GM18870 (cell line): ENCODE measurements around the gene ATP10A.

ENCODE experiments used
- ATAC-seq: cut with Tn5 transposase; IDR thresholded peaks from one replicate; pipeline ENCODE4 v1.9.1; 2021; ENCODE audit warnings: moderate library complexity; ENCODE audit not compliant: unreplicated experiment

Gene ATP10A, protein sequence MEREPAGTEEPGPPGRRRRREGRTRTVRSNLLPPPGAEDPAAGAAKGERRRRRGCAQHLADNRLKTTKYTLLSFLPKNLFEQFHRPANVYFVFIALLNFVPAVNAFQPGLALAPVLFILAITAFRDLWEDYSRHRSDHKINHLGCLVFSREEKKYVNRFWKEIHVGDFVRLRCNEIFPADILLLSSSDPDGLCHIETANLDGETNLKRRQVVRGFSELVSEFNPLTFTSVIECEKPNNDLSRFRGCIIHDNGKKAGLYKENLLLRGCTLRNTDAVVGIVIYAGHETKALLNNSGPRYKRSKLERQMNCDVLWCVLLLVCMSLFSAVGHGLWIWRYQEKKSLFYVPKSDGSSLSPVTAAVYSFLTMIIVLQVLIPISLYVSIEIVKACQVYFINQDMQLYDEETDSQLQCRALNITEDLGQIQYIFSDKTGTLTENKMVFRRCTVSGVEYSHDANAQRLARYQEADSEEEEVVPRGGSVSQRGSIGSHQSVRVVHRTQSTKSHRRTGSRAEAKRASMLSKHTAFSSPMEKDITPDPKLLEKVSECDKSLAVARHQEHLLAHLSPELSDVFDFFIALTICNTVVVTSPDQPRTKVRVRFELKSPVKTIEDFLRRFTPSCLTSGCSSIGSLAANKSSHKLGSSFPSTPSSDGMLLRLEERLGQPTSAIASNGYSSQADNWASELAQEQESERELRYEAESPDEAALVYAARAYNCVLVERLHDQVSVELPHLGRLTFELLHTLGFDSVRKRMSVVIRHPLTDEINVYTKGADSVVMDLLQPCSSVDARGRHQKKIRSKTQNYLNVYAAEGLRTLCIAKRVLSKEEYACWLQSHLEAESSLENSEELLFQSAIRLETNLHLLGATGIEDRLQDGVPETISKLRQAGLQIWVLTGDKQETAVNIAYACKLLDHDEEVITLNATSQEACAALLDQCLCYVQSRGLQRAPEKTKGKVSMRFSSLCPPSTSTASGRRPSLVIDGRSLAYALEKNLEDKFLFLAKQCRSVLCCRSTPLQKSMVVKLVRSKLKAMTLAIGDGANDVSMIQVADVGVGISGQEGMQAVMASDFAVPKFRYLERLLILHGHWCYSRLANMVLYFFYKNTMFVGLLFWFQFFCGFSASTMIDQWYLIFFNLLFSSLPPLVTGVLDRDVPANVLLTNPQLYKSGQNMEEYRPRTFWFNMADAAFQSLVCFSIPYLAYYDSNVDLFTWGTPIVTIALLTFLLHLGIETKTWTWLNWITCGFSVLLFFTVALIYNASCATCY (N-terminal part only)

DNA sequence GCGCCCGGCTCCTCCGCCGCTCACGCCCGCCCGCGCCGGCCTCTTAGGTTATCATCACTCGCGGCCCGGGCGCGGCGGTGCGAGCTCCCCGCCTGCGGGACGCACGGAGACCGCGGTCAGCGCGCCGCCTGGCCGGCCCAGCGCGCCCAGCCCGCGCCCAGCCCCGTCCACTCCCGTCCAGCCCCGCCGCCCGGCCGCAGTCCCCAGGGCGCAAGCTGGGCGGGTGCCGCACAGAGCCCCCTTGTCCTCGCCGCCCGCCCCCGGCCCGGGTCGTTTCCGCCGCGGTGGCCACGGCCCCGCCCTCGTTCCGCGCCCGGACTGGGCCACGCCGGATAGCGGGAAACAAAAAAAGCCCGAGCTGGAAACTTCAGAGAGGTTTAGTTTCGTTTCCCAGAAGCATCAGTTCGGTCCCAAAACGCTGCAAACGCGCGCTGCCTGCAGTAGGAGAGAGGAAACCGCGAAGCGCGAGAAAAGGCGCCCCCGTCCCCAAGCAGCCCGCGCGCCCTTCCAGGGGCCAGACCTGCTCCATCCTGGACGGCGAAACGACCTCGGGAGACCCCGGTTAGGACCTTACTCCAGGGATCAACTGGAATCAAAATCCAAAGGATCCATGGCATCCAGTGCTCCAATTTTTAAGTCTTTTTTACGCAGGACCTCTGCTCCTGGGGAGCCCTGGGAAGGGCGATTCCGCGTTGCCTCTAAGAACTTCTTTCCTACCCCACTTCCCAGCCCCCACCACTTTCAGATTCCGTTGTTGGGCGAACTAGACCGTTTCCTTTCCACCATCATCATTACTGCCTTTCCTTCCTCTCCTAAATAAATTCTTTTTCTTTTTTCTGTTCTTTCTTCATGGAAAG is at the start of gene ATP10A:
TSS of gene ATP10A (minus strand) at position 217 of the 857 bp plus-strand sequence. CDS start 231 bp downstream, outside the sequence.
- ATAC-seq: no peak

DNA sequence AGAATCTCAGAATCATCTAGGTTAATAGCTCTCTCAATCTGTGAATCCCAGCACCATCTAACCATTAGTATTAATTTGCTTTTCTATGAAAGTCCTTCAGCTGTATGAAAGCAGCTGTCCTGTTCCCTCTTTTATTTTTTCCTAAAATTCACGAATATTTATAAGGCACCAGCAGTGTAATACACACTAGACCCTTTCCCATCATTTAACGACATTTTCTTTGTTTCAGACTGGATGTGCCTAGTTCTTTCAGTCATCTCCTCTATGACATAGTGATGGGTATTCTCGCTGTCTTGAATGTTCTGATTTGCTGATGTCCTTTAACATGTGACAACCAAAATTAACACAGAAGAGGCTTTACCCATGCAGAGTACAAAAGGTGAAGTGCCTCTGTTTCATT is 48.9 kb upstream of the ATP10A start:
- ATAC-seq: no peak

DNA sequence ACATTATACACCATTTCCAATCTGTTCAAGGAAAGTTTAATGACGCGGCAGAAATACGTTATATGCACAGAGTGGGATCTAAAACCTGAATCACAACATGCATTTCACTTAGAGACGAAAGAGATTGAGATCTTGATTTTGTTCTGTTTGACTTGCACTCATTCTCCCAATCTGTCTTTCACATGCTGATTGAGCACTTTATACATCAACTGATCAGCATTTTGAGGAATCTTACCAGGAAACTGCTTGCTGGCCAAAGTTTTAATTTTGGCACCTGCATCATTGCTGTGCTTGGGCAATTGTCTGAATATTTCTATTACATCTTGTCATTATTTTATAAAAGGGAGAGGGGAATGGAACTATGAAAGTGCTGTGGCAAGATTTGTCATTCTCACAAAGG is 47.7 kb upstream of the ATP10A start:
- ATAC-seq: no peak

DNA sequence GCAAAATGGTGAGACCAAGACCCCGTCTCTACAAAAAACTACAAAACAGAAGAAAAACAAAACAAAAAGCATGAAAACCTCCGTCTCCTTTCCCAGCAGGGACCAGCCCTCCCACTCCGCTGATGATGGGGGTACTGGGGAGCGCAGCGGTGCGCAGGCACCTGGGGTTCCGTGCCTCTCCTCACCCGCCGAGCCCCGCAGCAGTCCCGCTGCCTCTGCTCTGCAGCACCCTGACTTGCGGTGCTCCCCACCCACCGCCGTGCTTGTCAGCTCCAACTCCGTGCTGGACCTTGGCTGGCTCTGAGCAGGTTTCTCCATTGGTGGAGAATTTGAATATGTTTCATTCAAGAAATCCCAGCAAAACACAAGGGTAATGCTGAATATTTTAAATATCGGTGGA is 46.7 kb upstream of the ATP10A start:
- ATAC-seq: no peak

DNA sequence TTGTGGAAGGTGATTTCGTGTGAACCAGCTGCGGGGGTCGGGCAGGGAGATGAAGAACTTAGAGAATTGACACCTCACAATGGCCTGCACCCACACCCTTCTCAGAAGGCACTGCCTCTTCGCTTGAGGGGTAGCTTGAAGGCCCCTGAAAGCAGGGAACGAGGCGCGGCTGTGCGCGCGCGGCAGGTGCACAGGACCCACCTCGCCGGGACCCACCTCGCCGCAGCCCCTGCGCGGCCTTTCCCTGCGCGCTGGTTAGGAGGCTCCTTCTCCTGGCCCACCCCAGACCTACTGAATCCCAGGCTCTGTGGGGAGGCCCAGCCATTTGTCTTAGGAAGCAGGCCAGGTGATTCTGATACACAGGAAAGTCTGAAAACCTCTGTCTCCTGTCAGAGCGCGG is 46.2 kb upstream of the ATP10A start:
- no peak for ATAC-seq

DNA sequence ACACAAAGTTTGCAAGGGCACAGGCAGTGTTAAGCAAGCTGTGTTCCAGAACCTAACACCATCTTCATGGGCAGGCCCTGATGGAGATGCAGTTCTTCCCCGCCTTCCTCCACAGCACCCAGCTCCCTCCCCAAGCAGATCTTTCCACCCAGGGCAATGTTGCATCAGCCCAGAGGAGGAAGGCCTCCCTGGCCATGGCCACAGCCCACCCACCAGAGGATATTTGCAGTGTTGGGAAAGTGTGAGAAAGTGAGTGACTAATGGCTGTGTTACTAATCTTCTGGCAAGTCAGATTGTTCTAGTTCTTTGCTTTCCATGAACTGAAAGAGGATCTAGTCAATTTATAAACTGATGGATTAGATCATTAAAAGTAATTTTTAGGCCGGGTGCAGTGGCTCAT is 42.0 kb upstream of the ATP10A start:
- no peak for ATAC-seq

DNA sequence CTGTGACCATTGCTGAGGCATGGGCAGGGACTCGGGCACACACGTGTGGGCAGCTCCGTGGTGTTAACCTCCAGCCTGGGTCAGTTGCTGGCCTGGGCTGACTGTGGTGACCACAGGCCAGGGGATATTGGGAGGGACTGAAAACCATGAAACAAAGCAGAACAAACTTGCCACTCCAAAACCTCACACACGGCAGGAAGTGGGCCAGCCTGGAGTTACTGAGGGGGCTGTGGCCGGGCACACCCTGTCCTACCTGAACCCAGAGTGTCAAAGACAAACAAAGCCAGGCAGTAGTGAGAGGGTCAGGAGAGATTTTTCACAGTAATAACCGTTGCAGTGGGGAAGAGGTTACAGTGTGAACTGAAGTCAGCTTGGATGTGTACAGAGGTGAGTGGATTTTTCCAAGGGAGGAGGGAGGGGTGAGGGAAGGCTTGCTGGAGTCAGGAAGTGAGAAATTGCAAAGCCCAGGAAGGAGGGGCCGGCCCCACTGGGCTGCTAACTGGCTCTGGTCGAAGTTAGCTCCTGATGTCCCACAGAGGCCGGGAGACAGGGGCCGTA is 40.0 kb upstream of the ATP10A start:
- ATAC-seq: no peak

DNA sequence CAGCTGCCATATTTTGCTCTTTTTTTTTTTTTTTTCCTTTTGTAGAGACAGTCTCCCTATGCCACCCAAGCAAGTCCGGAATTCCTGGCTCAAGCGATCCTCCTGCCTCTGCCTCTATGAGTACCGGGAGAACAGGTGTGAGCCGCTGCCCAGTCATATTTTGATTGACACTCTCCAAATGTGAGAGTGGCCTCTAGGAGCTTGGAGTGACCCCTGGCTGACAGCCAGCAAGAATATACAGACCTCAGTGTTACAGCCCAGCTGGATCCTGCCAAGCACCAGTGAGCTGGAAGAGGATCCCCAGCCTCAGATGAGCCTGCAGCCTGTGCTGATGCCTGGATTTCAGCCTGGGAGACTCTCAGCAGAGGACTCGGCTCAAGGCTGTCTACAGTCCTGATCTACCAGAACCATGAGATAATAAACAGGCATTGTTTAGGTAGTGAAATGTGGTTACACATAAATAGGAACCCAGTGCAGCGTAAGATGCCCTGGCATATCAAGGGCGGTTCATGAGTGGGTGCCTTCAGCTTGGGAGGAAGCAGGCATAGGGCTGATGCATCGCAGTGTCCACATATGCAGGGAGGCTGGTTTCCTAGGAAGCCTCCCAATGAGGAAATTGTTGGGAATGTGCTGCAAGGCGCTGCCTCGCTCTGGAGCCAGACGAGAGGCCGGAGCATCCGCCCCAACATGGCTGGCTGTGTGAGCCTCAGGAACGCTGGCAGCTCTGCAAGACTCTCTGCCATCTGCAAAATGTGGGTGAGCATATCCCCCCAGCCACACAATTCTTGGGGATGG is 38.9 kb upstream of the ATP10A start:
- ATAC-seq: no peak

DNA sequence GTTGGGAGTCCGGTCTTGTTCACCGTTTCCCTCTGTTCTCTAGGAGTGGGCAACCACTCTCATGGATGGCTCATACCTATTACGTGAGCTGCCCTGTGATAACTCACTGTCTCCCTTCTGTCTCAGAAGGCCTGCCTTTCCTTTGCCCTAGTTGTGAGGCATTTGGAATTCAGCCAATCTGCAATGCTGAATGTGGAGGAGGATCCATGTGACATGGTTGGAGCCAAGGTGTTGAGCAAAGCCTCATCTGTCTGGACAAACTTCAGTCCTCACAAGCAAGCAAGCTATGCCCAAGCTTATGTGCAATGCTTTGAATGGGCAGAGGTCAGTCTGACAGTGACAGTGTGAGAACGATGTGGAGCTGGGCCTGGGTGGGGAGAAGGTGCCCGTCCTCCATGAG is 37.8 kb upstream of the ATP10A start:
- ATAC-seq: no peak

DNA sequence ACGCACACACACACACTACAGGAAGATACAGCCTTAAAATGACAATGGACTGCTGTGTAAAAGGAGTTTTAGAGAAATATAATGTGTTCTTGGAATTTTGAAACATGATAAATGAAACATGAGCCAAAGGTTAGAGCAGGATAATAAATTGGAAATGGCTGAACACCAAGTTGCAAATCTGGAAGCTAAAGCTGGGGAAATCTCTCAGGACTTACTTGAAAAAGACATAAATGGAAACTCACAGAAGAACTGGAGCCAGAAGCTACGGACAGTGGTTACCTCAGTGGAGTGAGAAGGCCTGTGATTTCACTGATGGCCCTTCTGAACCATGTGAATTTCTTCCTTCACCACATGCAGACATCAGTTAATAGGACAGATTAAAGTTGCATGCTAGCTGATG is 37.3 kb upstream of the ATP10A start:
- ATAC-seq: no peak

DNA sequence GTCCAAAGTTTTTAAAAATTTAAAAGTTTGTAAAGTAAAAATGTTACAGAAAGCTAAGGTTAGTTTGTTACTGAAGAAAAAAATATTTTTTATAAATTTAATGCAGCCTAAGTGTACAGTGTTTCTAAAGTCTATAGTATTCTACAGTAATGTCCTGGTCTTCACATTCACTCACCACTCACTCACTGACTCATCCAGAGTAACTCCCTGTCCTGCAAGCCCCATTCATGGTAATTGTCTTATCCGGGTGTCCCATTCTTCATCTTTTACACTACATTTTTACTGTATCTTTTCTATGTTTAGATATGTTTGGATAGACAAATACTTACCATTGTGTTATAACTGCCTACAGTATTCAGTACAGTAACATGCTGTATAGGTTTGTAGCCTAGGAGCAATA is 36.7 kb upstream of the ATP10A start:
- ATAC-seq: no peak

DNA sequence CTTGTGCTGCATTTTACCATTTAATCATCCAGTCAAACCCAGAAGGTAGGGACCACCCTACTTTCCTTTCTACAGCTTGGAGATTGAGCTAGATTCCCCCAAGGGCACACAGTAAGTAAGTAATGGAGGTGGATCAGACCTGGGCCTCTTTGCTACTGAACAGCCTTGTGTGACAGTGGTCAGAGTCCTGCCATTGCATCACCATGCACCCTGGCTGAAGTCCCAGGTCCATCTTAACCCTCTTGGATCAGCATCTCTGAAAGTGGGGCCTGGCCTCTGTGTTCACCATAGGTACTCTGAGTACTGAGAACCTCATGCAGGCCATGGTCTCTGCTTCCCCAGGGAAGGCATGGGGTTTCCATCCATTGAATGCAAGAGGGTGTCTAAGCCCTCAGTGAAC is 34.5 kb upstream of the ATP10A start:
- ATAC-seq: no peak

DNA sequence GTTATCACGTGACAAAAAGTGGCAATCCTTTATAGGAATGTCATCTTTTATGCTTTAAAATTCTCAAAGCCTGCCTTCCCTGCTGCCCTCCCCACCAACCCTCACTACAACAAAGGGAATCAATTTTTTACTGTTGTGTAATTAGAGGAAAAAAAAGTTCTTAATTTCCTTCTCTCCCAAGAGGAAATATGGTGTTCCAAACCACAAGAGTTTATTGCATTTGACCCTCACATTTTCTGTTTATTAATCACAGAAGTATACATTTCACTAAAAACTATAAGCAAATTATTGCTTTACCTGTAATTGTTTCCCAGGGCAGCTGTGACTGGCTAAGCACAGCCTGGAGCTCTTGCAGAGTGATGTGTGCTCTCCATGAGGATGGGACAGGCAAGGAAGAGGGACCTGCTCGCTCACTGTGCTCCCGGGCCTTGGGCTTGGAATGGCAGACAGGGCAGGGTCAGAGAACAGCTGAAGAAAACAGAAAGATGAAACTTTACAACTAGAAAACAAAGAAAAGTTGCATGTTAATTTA is 31.3 kb upstream of the ATP10A start:
- no peak for ATAC-seq

DNA sequence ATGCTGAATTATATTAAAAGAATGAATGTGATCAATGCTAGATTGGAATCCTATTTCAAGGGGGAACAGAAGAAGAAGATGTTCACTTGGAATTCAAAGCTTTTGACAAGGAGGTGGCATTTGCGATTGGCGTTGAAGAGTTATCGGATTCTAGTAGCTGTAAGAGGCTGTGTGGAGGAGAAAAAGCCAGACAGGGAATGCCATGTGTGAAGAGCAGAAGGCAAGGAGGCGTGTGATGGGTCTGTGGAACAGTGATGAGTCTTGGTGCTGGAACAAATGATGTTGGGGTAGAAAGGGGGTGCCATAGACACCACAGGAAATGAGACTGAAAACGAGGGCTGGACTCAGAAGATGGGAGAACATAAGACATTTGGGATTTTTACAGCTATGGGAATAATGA is 30.5 kb upstream of the ATP10A start:
- no peak for ATAC-seq

DNA sequence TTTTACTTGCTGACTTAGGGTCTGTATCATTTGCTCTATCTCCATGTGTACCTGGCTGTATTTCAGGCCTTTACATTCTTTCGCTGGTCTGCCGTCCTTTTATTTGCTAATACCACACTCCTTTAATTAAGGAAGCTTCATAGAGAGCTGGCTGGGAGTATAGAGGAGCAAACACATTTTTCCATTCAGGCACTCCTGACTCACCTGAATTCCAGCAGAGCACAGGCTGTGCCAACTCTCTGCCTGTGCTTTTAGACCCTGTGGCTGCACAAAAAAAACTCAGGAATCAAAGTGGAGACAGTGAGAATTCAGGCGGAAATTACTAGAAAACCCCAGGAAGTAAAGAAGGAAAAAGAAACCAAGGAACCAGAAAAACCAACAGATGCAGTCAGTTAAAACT is 29.0 kb upstream of the ATP10A start:
- ATAC-seq: no peak

DNA sequence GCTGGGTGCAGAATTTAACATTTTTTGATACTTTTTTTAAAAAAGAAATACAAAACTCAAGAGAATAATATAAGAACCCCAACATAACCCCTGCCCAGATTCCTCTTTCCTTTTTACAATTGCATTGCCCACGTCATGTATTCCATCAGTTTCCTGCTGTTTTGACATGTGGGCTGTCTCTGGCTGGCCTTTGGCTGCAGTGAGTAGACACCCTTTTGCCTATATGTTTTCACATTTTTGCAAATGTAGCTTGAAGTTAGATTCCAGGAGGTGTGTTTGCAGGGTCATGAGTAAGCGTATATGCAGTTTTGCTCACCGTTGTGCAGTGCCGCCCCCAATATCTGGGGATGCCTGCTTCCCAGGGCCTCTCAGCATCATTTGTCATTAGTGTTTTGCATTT is 28.0 kb upstream of the ATP10A start:
- ATAC-seq: no peak

DNA sequence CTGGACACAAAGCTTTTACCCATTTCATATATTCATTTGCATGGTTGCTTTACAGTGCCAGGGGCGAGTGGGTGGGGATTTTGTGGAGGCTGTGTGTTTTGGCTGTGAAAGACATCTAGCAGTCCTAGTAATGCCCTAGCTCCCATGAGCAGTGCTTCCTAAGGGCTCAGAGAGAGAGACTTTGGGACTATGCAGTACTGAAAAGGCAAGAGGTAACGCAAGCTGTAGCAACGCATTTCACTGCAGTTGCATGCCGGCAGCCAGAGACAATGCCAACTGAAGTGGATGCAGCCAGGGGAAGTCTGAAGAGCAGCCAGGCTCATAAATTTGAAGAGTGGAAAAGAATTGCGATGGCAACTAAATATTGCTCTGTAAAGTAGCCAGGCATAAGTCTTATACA is 27.4 kb upstream of the ATP10A start:
- ATAC-seq: no peak

DNA sequence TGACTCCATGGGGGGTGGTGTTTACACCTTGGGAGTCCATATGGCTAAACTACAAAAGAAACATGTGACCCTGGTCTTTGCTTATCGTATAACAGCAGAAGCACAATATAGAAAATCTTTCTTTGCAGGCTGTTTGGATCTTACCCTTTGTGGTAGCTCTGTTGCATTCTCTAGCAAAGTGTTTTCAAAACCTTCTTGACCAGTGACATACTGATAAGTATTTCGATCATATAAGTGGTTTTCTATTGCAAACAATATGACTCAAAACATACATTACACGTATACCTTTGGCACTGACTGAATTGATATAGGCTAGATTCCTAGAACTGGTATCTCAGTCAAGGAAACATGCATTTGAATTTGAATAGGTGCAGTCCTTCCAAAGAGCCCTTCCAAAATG is 24.7 kb upstream of the ATP10A start:
- ATAC-seq: no peak

DNA sequence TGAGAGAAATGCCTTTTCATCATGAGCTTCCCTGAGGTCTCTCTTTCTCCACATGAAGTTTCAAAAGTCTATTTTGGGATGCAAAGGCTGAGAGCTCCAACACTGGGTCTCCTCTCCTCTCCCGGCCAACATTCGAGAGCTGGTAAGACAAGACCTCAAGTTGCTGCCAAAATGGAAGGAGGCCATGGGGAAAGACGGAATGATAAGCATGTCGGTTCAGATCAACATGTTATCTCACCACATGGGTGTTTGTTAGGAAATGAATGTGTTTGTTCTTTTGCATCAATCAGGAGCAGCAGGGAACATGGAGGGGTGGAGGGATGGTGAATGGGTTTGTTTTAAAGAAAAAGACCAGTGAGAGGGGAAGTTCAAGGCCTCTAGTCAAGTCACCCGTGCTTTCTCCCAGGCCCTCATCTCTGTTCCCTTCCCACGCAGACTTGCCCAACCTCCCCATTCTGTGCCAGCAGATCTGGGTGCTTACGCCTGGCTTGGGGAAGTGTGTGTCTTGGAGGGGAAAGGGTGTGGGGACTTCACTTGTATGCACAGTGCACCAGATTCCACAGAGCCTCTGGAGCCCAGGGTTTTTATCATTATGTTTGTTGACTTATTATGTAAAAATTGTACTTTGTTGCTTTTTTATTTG is 23.5 kb upstream of the ATP10A start:
- no peak for ATAC-seq
